ENCODE measurements around the gene PRRT1. TPM values are rescaled to one million over a fixed set of nuclear protein-coding genes. Genes with fewer than 3 reads are reported as not detected.

The PRRT1 gene
- total RNA-seq, 1 experiment from 2014 or later, result 12.6 TPM

GRCh38 chr6:32112431-32112980 lies 39.2 kb downstream of the PRRT1 start:
- H3F3A ChIP-seq (ENCODE audit: insufficient read depth, low read depth), result peaks cover 17% of the 10 kb centered on the region
- intact Hi-C loops (cut with micrococcal nuclease; ENCODE audit: unreplicated experiment), result no loop called here

GRCh38 chr6:32111424-32112066 lies 40.2 kb downstream of the PRRT1 start:
- POLR2A ChIA-PET (ENCODE audit: unreplicated experiment), result no interaction called here
- CTCF ChIA-PET, result interaction anchor here (0.6 kb wide), 1 partner anchor 18 kb away, joined by 3 read pairs; no protein-coding TSS in a partner anchor

More at GRCh38 chr6:32112431-32112980, 39.2 kb downstream of the PRRT1 start:
- Histone ChIP-seq H3K4me3 (no peak overlapping the region), H3K9me2 (ENCODE audit: insufficient read depth) (no peaks in the 10 kb centered on the region), H3K4me2 (no peak overlapping the region), H3K27ac (no peak overlapping the region), H3K27me3 (ENCODE audit: insufficient read depth, low read depth) (no peaks in the 10 kb centered on the region), H2AFZ (no peak overlapping the region), H3K9me3 (ENCODE audit: insufficient read depth, low read depth) (no peaks in the 10 kb centered on the region), H3K36me3 (ENCODE audit: low read depth) (peaks cover 9% of the 10 kb centered on the region; the same call in 1 of the 2 replicates), H3K4me1 (replicated peaks; ENCODE audit: insufficient read depth) (peaks cover 32% of the 10 kb centered on the region; the same call in 1 of the 2 replicates), H4K20me1 (ENCODE audit: insufficient read depth) (no peaks in the 10 kb centered on the region; the same call in 1 of the 2 replicates), H3K79me2 (ENCODE audit: low read depth) (no peaks in the 10 kb centered on the region)
- TF ChIP-seq EZH2 (IDR thresholded peaks at IDR 0.05; ENCODE audit: low read depth), result no peak
- TF ChIP-seq, protein P1, sequence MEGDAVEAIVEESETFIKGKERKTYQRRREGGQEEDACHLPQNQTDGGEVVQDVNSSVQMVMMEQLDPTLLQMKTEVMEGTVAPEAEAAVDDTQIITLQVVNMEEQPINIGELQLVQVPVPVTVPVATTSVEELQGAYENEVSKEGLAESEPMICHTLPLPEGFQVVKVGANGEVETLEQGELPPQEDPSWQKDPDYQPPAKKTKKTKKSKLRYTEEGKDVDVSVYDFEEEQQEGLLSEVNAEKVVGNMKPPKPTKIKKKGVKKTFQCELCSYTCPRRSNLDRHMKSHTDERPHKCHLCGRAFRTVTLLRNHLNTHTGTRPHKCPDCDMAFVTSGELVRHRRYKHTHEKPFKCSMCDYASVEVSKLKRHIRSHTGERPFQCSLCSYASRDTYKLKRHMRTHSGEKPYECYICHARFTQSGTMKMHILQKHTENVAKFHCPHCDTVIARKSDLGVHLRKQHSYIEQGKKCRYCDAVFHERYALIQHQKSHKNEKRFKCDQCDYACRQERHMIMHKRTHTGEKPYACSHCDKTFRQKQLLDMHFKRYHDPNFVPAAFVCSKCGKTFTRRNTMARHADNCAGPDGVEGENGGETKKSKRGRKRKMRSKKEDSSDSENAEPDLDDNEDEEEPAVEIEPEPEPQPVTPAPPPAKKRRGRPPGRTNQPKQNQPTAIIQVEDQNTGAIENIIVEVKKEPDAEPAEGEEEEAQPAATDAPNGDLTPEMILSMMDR (conservative IDR thresholded peaks at IDR 0.05), result no peak
- ChIA-PET POLR2A (ENCODE audit: unreplicated experiment) (no interaction called here), CTCF (no interaction called here)
- no peak for DNase-seq
- TSS peak; percentile 8 for BruUV-seq (replicated peaks)

GRCh38 chr6:32110632-32111031 lies 41.1 kb downstream of the PRRT1 start:
- Histone ChIP-seq H4K20me1 (ENCODE audit: insufficient read depth) (no peaks in the 10 kb centered on the region; the same call in 1 of the 2 replicates), H3K36me3 (ENCODE audit: low read depth) (0 out of 2 replicates have a peak, but pooled peaks cover 2% of the 10 kb centered on the region), H3K9me2 (ENCODE audit: insufficient read depth) (no peaks in the 10 kb centered on the region), H3K27me3 (ENCODE audit: insufficient read depth, low read depth) (no peaks in the 10 kb centered on the region), H2AFZ (no peak overlapping the region), H3K4me1 (replicated peaks; ENCODE audit: insufficient read depth) (peaks cover 36% of the 10 kb centered on the region; the same call in 1 of the 2 replicates), H3K27ac (no peak overlapping the region), H3K9me3 (ENCODE audit: insufficient read depth, low read depth) (no peaks in the 10 kb centered on the region), H3K4me3 (no peak overlapping the region), H3F3A (ENCODE audit: insufficient read depth, low read depth) (peaks cover 17% of the 10 kb centered on the region), H3K4me2 (no peak overlapping the region), H3K79me2 (ENCODE audit: low read depth) (no peaks in the 10 kb centered on the region)
- intact Hi-C loops (cut with micrococcal nuclease; ENCODE audit: unreplicated experiment), result no loop called here
- no TSS peak for BruUV-seq (replicated peaks)
- ChIA-PET POLR2A (ENCODE audit: unreplicated experiment) (no interaction called here), CTCF (interaction anchor here (0.6 kb wide), 1 partner anchor 17 kb away, joined by 3 read pairs; no protein-coding TSS in a partner anchor)
- DNase-seq, result no peak
- TF ChIP-seq, protein P1 (conservative IDR thresholded peaks at IDR 0.05), result no peak
- TF ChIP-seq EZH2 (IDR thresholded peaks at IDR 0.05; ENCODE audit: low read depth), result no peak

More at GRCh38 chr6:32111424-32112066, 40.2 kb downstream of the PRRT1 start:
- Histone ChIP-seq H2AFZ (no peak overlapping the region), H3K4me1 (replicated peaks; ENCODE audit: insufficient read depth) (peaks cover 36% of the 10 kb centered on the region; the same call in 1 of the 2 replicates), H3K9me3 (ENCODE audit: insufficient read depth, low read depth) (no peaks in the 10 kb centered on the region), H3K4me3 (no peak overlapping the region), H3K79me2 (ENCODE audit: low read depth) (no peaks in the 10 kb centered on the region), H3K36me3 (ENCODE audit: low read depth) (peaks cover 8% of the 10 kb centered on the region; the same call in 1 of the 2 replicates), H3K4me2 (no peak overlapping the region), H3F3A (ENCODE audit: insufficient read depth, low read depth) (peaks cover 17% of the 10 kb centered on the region), H3K9me2 (ENCODE audit: insufficient read depth) (no peaks in the 10 kb centered on the region), H3K27ac (no peak overlapping the region), H4K20me1 (ENCODE audit: insufficient read depth) (no peaks in the 10 kb centered on the region; the same call in 1 of the 2 replicates), H3K27me3 (ENCODE audit: insufficient read depth, low read depth) (no peaks in the 10 kb centered on the region)
- TF ChIP-seq, protein P1 (conservative IDR thresholded peaks at IDR 0.05), result no peak
- TF ChIP-seq EZH2 (IDR thresholded peaks at IDR 0.05; ENCODE audit: low read depth), result no peak
- intact Hi-C loops (cut with micrococcal nuclease; ENCODE audit: unreplicated experiment), result no loop called here
- no TSS peak for BruUV-seq (replicated peaks)
- no peak for DNase-seq

Data from PC-9 (cell line).